ENCODE results near the gene TTC23.

TTC23 gene

GRCh38 chr15:99142562-99142961 lies 106.8 kb downstream of the TTC23 start:
- FAIRE-seq (no peak), DNase-seq (ENCODE audit: insufficient read length) (no peak)
- TF ChIP-seq POLR2A (IDR thresholded peaks at IDR 0.05; ENCODE audit: low read depth, low read length) (no peak), POLR2AphosphoS5 (IDR thresholded peaks at IDR 0.05; ENCODE audit: low read depth, low read length) (no peak)

GRCh38 chr15:99141943-99142342 lies 107.4 kb downstream of the TTC23 start:
- DNase-seq (ENCODE audit: insufficient read length) (no peak), FAIRE-seq (no peak)
- no peak for TF ChIP-seq TAF1 (IDR thresholded peaks at IDR 0.05; ENCODE audit: borderline replicate concordance, low read depth, low read length)
- TF ChIP-seq POLR2A (IDR thresholded peaks at IDR 0.05; ENCODE audit: low read depth, low read length): no peak
- TF ChIP-seq POLR2AphosphoS5 (IDR thresholded peaks at IDR 0.05; ENCODE audit: low read depth, low read length): no peak

GRCh38 chr15:99140590-99140989 lies 108.8 kb downstream of the TTC23 start:
- no peak for DNase-seq (ENCODE audit: insufficient read length)
- TF ChIP-seq TAF1 (IDR thresholded peaks at IDR 0.05; ENCODE audit: borderline replicate concordance, low read depth, low read length) (no peak), POLR2A (IDR thresholded peaks at IDR 0.05; ENCODE audit: low read depth, low read length) (no peak), POLR2AphosphoS5 (IDR thresholded peaks at IDR 0.05; ENCODE audit: low read depth, low read length) (no peak)
- no peak for FAIRE-seq

GRCh38 chr15:99139276-99139675 lies 110.1 kb downstream of the TTC23 start:
- no peak for TF ChIP-seq POLR2AphosphoS5 (IDR thresholded peaks at IDR 0.05; ENCODE audit: low read depth, low read length)
- TF ChIP-seq TAF1 (IDR thresholded peaks at IDR 0.05; ENCODE audit: borderline replicate concordance, low read depth, low read length): no peak
- no peak for TF ChIP-seq POLR2A (IDR thresholded peaks at IDR 0.05; ENCODE audit: low read depth, low read length)
- no peak for DNase-seq (ENCODE audit: insufficient read length)
- no peak for FAIRE-seq

GRCh38 chr15:99138491-99138982 lies 110.8 kb downstream of the TTC23 start:
- no peak for FAIRE-seq
- no peak for TF ChIP-seq TAF1 (IDR thresholded peaks at IDR 0.05; ENCODE audit: borderline replicate concordance, low read depth, low read length)
- no peak for TF ChIP-seq POLR2AphosphoS5 (IDR thresholded peaks at IDR 0.05; ENCODE audit: low read depth, low read length)
- no peak for TF ChIP-seq POLR2A (IDR thresholded peaks at IDR 0.05; ENCODE audit: low read depth, low read length)
- DNase-seq (ENCODE audit: insufficient read length): no peak

- DNase-seq (ENCODE audit: insufficient read length): no peak
- TF ChIP-seq TAF1 (IDR thresholded peaks at IDR 0.05; ENCODE audit: borderline replicate concordance, low read depth, low read length) (no peak), POLR2AphosphoS5 (IDR thresholded peaks at IDR 0.05; ENCODE audit: low read depth, low read length) (no peak), POLR2A (IDR thresholded peaks at IDR 0.05; ENCODE audit: low read depth, low read length) (no peak)
- FAIRE-seq: no peak
Measured at GRCh38 chr15:99137877-99138276, 111.5 kb downstream of the TTC23 start.

GRCh38 chr15:99137111-99137546 lies 112.3 kb downstream of the TTC23 start:
- no peak for TF ChIP-seq TAF1 (IDR thresholded peaks at IDR 0.05; ENCODE audit: borderline replicate concordance, low read depth, low read length)
- no peak for TF ChIP-seq POLR2A (IDR thresholded peaks at IDR 0.05; ENCODE audit: low read depth, low read length)
- TF ChIP-seq POLR2AphosphoS5 (IDR thresholded peaks at IDR 0.05; ENCODE audit: low read depth, low read length): no peak
- FAIRE-seq: no peak
- DNase-seq (ENCODE audit: insufficient read length): no peak

- DNase-seq (ENCODE audit: insufficient read length): no peak
- TF ChIP-seq POLR2AphosphoS5 (IDR thresholded peaks at IDR 0.05; ENCODE audit: low read depth, low read length) (no peak), TAF1 (IDR thresholded peaks at IDR 0.05; ENCODE audit: borderline replicate concordance, low read depth, low read length) (no peak), POLR2A (IDR thresholded peaks at IDR 0.05; ENCODE audit: low read depth, low read length) (no peak)
- FAIRE-seq: no peak
Measured at GRCh38 chr15:99135194-99135593, 114.2 kb downstream of the TTC23 start.

- no peak for TF ChIP-seq POLR2AphosphoS5 (IDR thresholded peaks at IDR 0.05; ENCODE audit: low read depth, low read length)
- no peak for TF ChIP-seq POLR2A (IDR thresholded peaks at IDR 0.05; ENCODE audit: low read depth, low read length)
- TF ChIP-seq TAF1 (IDR thresholded peaks at IDR 0.05; ENCODE audit: borderline replicate concordance, low read depth, low read length): no peak
- FAIRE-seq (no peak), DNase-seq (ENCODE audit: insufficient read length) (no peak)
Measured at GRCh38 chr15:99134317-99134821, 115.0 kb downstream of the TTC23 start.

- FAIRE-seq (no peak), DNase-seq (ENCODE audit: insufficient read length) (no peak)
- TF ChIP-seq TAF1 (IDR thresholded peaks at IDR 0.05; ENCODE audit: borderline replicate concordance, low read depth, low read length) (no peak), POLR2A (IDR thresholded peaks at IDR 0.05; ENCODE audit: low read depth, low read length) (no peak), POLR2AphosphoS5 (IDR thresholded peaks at IDR 0.05; ENCODE audit: low read depth, low read length) (no peak)
Measured at GRCh38 chr15:99132634-99133287, 116.6 kb downstream of the TTC23 start.

- FAIRE-seq (no peak), DNase-seq (ENCODE audit: insufficient read length) (no peak)
- TF ChIP-seq POLR2A (IDR thresholded peaks at IDR 0.05; ENCODE audit: low read depth, low read length) (no peak), TAF1 (IDR thresholded peaks at IDR 0.05; ENCODE audit: borderline replicate concordance, low read depth, low read length) (no peak), POLR2AphosphoS5 (IDR thresholded peaks at IDR 0.05; ENCODE audit: low read depth, low read length) (no peak)
Measured at GRCh38 chr15:99132122-99132521, 117.3 kb downstream of the TTC23 start.

- TF ChIP-seq TAF1 (IDR thresholded peaks at IDR 0.05; ENCODE audit: borderline replicate concordance, low read depth, low read length) (no peak), POLR2A (IDR thresholded peaks at IDR 0.05; ENCODE audit: low read depth, low read length) (no peak), POLR2AphosphoS5 (IDR thresholded peaks at IDR 0.05; ENCODE audit: low read depth, low read length) (no peak)
- DNase-seq (ENCODE audit: insufficient read length): no peak
- no peak for FAIRE-seq
Measured at GRCh38 chr15:99131441-99132023, 117.8 kb downstream of the TTC23 start.

All from GM12892 (cell line).